ENCODE results near the gene ALPK3.
A peak's percentile ranks its signal among the peaks of the same experiment; 100 is the strongest.

Gene ALPK3

DNA sequence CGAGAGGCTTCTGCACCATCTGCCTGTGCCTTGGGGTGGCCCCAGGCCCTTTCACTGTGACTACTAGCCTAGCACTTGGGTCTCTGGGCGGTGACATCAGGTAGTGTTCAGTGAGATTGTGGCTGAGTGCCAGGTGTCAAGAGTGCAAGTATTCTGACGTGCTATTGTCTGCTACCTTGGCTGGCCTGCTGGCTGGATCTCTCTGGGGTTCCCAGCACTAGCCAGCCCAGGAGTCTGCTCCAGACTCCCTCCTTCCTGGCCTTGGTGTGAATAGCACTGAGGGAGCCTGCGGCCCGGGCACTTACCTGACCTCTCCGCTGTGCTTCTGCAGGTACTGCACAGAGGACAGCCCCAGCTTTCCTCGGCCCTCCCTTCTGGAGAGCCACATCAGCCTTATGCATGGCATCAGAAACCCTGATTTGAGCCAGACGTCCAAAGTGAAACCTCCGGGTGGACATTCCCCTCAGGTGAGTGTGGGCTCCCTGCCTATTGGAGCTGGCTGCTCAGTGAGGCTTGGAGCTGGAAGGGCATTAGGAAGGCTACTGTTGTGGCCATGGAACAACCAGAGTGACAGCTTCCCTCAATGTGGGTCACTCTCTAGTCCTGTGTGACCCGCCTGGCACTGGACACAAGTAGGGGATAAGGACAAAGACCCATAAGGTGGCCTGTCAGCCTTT, 17.5 kb upstream of the ALPK3 start:
- DNase-seq: no peak

DNA sequence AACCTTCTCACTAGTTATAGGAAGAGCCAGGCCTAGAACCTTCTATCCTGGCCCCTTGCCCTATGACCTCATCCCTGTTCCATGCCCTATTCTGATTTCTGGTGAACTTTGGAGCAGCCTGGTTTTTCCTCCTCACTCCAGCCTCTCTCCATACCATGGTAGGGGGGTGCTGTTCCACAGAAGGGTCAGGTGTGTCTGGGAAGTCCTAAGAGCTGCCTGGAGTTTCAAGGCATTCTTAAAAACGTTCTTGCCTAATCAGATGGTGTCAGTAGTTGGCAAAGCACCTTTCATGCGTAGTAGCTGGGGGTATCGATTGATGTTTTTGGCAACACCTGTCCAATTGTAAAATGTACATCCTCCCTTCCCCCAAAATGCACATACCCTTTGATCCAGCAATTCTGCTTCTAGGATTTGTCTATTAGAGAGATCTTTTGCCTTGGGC, 16.8 kb upstream of the ALPK3 start:
- DNase-seq: no peak

DNA sequence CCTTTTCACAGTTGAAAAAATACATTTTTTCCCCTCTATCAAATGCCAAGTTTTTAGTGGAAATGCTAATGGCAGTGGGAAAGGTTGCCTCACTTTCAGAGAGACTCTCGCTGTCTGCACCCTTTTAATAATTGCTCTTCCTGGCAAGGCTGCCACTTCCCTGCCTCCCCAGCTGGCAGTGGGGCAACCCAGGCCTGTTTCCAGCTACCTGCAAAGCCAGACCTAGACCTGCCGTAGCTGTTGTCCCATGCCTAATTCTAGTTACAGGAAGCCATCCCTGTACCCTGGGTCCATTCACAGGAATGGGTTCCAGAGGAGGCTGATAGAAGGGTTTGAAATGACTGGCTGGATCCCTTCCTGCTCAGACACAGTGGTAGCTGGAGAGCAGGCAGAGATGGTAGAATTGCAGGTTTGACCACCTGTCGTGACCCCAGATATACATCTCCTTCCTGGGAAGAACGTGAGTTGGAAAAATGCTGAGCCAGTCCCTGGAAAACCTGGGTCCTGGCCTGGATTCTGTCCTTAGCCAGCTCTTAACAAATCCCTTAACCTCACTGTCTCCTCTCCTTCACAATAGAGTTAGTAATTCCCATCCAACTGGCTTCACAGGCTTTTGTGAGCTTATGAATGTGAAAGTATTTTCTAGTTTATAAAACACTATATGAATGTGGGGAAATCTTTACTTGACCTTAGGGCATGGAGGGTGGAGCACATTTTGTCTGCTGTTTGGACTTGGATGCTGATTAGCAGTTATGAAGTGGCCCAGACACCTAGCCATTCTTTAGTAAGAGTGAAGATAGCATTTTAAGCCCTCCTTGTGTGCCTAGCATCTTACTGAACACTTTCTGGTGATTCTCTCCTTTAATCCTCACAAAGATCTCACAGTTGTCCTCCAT, 12.9 kb upstream of the ALPK3 start:
- DNase-seq: no peak

DNA sequence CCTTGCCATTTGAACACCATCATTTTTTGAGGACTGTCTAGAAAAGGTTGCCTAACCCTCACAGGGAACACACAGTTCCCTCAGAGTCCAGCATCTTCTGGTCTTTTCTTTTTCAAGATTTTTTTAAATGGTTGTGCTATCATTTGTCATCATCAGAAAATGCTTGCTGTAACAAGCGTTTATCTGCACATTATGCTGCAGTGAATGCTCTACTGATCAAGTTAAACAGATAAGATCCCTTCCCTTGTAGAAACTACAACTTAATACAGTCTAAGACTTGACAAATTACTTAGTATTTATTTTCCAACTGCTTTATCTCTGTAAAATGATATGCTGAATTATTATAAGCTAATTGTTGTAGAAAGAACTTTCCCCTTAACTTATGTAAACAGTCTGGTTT, 11.9 kb upstream of the ALPK3 start:
- no peak for DNase-seq

DNA sequence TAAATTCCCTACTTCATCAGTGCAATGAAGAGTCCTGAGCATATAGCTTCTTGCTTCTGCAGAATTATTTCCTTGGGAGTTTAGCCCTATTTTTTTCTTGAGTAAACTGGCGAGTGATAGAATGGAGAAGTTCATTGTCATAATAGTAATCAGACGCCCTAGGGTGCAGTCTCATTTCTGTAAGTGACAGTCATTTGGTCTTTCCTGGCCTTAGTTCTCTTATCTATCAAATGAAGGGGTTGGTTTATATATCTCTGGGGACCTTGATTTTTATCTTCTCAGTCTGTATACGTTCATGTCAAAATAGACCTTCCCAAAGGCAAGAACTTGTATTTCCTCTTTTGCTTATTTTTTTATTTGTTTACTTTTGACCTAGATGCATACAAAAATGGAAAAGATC, 9.9 kb upstream of the ALPK3 start:
- DNase-seq: peak; percentile 48

DNA sequence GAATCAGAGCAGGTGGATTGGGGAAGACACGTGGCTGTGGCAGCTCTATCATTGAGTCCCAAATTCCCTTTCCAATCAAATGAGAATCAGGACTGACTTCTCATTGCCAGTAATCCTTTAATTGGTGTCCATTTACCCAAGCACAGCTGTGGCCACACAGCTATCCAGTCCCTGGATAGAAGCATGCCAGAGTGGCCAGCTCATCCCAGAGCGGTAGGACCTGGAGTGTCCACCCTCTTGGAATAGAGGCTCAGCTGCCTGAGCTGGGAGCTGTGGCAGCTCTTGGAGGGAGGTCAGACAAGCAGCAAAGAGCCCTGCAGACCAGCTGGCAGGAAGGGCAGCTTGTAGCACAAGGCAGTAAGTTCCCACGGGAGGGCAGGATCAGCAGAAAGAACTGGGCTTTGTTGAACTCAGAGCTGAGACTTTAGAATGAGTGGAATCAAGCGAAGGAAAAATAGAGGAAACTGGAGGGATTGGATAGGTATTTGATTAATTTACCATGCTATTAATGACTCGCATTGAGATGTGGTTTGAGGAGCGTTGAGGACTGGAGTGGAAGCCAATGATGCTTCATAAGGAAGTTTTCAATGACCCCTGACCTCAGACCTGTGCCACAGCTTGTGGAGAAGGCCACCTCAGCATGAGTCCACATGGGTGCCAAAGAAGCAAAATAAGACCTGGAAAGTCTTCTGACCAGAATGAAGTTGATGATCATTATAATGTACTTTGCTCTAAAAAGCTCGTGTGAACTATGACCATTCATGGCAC, 6.9 kb upstream of the ALPK3 start:
- no peak for DNase-seq

DNA sequence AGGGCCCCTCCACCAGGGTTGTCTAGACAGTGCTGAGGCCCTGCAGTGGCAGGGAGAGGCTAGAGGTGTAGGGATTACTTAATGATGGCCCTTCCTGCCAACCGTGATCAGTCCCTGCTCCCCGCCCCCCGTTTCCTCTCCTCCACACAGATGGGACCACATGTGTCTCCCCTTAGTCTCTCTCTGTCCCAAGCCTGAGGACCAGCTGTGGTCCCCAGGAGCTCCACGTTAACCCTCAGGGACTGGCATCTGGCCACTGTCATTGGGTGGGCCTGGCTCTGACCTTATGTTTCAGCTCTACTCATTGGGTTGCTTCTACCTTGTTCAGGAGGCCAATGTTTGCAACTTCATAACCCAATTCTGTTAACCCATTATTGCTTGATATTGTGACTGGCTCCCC, 6.0 kb upstream of the ALPK3 start:
- no peak for DNase-seq

DNA sequence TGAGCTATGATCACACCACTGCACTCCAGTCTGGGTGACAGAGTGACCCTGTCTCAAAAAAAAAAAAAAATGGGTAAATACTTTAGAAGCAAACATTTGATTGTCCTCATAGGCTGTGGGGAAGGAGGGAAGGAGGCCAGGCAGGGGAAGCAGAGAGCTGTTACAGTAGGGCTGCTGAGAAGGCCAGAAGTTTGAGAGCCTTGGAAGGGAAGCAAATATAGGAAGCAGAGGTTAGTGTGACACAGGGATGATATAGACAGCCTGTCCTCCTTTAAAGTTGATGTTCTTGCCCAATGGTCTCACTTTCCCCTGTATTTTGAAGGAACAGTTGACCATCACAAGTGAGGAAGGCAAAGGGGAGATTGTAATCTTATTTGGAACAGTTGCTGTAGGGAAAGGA, 5.3 kb upstream of the ALPK3 start:
- no peak for DNase-seq

DNA sequence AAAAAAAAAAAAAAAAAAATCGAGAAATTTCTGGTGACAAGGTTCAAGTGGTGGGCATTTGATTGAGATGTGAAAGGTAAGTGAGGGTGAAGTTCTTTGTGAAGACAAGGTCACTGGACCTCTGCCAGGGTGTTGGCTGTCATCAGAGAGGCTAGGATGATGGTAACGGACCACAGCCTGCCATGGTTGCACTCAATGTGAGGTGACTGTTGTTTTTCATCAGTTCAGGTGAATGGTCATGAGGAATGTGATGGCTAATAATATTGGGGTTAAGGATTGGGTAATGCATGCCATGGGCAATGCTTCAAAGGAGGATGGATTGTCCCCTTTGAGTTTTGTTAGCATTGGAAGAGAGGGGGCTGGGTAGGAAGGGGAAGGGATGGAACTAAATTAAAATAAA, 4.3 kb upstream of the ALPK3 start:
- no peak for DNase-seq

DNA sequence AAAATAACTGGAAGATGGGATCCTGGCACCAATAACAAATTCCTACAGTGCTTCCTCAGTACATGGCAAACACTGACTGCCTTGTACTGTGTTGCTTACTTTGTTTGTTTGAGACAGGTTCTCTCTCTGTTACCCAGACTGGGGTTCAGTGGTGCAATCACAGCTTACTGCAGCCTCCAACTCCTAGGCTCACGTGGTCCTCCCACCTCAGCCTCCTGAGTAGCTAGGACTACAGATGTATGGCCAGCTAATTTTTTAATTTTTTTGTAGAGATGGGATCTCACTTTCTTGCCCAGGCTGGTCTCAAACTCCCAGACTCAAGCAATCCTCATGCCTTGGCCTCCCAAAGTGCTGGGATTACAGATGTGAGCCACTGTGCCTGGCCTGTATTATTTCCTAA, 3.7 kb upstream of the ALPK3 start:
- no peak for DNase-seq

DNA sequence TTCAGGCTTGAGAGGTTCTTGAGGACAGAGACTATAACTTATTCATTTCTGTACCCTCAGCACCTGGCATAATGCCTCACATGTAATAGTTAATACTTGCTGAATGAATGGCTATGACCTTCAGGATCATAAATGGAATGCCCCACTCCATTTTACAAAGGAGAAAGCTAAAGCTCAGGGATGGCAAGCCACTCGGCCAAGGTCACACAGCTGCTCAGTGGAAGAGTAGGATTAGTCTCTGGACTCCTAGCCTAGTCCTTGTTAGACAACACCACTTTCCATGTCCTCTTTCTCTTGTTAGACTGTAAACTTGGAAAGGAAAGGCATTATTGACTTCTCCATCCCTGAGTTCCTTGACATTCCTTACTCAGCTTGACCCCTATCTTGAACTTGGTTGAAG, 3.2 kb upstream of the ALPK3 start:
- DNase-seq: no peak

DNA sequence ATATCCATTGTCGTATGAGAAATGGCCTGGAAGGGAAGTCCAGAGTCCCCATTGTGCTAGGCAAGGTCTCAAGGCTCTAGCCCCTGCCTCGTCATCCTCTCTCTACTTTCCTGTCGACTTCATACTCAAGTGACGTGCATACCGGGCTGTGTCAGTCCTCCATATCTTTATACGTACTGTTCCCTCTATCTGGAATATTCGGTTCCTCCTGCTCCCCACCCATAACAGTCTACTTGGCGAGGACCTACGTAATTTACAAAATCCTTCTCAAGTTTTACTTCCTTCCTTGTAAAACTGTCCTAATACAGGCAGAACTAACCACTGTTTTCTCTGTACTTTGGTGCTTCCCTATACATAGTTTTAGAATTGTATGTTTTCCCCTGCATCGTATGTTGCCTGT, 2.2 kb upstream of the ALPK3 start:
- no peak for DNase-seq

DNA sequence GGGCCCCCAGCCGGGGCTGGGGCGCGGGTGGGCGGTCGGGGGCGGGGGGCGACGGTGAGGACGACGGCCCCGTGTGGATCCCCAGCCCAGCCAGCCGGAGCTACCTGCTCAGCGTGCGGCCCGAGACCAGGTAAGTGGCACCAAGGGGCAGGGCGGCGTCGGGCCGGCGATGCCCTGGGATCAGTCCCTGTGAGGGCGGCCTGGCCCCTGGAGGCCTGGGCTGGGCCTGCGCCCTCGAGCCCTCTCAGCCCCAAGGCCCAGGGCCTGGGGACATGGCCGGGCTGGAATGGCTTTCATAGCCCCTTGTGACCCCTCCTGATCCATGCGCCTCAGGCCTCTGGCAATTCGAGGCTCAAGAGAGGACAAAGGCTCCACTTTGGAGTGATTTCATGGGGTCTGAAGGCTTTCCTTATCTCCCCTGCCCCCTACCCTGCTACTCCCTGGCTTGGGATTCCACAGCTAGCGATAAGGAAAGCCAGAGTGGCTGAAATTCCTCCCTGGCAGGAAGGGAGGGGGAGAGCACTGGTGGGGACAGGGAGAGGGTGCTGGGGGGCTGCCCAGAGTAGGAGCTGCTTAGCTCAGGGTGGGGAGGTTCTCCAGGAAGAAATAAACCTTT, 418 bp downstream of the ALPK3 start:
- DNase-seq: no peak

DNA sequence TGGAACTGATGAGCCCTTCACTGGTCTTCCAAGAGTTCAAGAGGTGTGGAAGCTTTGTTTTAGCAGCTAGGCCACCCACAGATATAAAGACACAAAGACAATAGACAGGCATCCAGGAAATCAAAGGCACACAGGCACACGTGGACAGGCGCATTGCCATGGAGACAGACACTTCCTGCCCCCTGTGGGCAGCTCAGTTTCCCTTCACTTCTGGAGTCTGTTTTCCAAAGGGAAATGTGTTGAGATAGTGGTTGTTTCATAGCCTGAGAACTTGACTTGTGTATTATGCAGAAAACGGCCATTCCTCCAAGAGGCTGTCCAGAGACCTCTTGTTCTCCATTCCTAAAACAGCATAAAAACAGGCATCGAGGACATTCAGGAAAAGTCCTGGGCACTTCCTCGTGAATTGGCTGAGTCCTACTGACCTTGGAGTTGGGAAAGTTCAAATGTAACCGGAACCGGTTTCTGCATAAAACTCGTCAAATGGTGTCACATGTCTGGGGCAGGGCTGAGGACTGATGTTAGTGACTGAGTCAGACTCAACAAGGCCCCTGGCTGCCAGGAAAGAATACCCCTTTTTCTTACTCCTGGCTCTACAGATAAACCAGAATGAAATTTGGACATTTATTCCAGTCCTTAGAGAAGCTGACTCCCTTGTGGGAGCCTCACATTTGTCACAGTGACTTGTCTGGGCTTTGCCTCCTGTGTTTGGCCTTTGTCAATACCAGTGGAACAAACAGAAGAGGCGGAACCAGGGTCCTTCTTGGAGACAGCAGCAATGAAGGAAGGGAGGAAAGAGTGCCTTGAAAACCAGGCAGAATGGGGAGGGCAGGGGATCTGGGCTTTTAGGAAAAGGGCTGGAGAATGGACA, 1.3 kb downstream of the ALPK3 start:
- DNase-seq: no peak

DNA sequence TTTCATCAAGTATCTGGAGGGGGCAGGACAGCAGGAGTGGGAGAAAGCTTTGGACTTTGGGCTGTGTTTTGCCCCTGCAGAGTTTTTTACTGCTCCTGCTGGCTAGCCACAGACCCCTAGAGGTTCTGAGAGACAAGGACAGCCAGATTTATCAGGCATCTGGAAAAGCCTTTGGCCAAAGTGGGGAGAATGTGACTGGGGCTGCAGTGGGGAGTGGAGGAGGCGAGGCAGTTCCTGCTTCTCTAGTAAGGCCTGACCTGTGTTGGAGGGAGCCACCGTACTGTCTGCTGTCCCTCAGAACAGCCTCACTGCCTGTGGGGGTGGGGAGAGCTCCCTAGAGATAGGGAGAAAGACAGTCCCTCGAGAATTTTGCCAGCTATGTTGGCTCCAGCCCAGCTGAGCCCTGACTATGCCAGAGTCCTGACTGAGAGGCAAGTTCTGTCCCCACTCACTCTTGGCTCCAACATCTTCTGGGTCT, 2.2 kb downstream of the ALPK3 start:
- DNase-seq: no peak

DNA sequence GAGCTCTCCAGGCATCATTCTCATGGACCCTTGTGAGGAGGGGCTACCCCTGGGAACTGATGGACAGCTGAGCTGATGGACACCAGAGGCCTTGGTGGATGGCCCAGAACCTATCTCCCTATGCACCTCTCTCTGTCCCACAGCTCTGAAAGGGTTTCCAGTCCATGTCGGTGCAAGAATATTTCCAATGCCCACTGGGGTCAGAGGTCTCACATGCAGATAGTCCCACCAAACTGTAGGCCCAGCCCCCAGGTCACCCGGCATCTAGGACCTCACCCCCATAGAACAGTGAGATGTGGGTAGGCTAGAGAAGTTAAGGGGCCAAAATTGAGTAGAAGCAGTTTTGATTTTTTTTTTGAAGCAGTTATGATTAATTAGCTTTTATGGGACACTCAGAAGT, 2.6 kb downstream of the ALPK3 start:
- no peak for DNase-seq

DNA sequence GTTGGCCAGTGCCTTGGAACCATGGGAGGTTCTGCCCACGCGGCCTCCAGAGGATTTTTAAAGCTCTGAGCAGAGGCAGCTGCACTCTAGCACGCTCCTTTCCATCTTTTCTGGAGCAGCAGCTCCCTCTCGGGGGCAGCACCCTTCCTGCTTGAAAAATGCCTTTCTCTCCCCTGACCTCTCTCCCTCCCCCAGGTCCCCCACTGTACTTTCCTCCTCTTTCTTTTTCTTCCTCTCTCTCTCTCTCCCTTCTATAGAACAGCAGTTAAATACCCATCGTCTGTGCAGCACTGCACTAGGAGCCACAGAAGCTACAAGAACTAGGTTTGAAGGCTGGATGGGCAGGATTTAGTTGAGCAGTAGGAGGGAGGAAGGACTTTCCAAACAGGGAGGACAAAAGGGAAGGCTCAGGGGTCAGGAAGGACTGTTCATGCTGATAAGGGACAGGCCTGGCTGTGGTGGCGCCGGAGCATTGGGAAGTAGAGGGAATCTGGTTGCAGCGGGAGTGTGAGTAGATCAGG, 4.4 kb downstream of the ALPK3 start:
- DNase-seq: no peak

DNA sequence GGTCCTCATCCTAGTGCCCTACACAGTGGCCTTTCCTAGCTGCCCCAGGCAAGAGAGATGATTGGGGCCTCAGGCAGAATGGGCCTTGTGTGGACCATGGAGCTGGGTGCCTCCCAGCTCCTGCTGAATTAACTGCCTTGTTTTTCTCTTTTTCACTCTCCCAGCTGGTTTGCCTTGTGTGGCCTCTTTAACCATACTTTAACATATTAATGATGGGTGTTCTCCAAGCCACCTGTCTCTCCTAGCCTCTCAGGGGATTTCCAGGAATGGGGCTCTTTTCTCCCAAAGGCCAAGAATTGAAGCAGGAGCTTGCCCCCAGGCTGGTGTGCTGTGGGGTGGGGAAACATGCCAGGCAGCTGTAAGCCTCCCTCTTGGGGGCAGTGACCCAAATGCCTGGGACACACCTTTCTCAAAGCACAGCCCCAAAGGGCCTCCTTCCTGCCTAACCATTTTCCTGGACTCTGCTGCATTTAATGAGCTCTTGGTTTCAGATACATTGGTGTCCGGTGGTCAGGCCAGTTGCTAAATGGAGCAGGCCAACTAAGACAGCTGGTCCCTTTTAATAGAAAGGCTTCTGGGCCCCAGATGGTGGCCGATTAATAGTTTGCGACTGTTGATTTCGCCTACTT, 5.6 kb downstream of the ALPK3 start:
- DNase-seq: peak; percentile 6

DNA sequence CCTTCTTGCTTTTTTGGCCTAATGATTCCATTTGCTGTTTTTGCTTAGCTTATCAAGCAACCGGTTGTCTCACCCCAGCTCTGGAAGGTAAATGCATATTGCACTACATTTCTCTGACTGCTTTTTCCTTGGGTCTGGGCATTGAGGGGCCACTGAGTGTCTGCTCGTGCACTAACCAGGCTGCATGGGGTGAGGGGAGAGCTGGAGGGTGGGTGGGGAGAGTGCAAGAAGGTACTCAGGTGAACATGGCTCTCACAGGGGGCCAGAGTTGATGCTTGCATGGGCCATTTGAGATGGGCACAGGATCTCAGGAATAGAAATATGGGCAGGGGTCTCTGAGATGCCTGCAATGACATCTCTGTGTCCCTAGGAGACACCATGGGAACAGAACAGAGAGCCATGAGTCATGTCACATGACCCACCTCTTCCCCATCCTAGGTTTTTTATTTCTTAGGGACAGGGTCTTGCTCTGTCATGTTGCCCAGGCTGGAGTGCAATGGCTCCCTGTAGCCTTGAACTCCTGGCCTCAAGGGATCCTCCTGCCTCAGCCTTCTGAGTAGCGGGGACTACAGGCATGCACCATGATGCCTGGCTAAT, 6.2 kb downstream of the ALPK3 start:
- no peak for DNase-seq

DNA sequence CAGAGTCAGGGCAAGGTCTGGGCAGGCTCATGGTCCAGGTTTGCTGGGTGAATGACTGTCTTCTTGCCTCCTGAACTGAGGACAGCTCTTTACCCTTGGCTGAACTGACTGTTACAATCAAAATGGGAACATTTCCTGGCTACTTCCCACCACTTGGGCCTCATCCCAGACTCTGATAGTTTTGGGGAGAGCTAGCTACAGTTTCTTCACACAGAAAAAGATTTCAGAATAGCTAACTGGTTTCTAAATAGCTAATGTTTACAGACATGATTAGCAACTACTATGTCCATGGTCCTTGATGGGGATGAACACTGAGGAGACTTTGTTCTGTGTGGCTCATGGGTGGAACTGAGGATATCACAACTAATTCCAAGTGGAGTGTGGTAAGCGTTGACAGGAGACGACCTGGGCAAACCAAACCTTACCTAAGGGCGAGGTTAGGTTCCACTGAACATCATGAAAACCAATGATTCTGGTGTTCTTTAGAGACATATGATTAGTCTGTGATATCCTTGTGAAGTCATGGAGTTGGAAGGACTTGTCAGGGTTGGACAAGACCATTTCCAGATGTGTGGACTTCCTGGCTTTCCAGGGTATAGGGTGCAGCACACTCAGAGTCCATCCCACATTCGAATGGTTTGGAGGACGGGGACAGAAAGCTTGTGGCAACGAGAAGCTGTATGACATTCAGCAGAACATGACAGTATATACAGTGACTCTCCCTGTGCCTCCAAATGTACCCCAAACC, 7.3 kb downstream of the ALPK3 start:
- no peak for DNase-seq

Measured in NCI-H526 treated with DMSO at 0.1 percent for 48 hours (cell line).